Sigmoid colon (tissue), 7 donors: Measurements from ENCODE around the gene MAFF. TPM values are rescaled to one million over a fixed set of nuclear protein-coding genes. Genes with fewer than 3 reads are reported as not detected.

Experiments
- polyA plus RNA-seq, 3 donors: library from polyadenylated mRNA; stranded (reverse); fragments of 200-250 nt; gene quantifications; one replicate each; pipeline ENCODE4 v1.2.3, GENCODE V29; 2013
- small RNA-seq, 3 donors: library from RNA; depleted of rRNA; stranded (forward); fragments of <200 nt; gene quantifications; one replicate each; pipeline ENCODE3, GENCODE V24; 2016
- total RNA-seq, 4 donors: library from RNA; depleted of rRNA; stranded (reverse); fragments of >200 nt; gene quantifications; one replicate each; pipeline ENCODE4 v1.1.0, GENCODE V29; 2016
- donor health status: healthy with polysubstance abuse.
- donor health status: Bipolar disorder and iron deficiency.
- donor health status: healthy.

Gene MAFF
- total and polyA plus RNA-seq, 7 donors: 15.3 to 104 (median 33.4) TPM

Small RNA genes lying within 50 kb of the gene (small RNA-seq; reads per million reads assigned to genes)
- 0 to 0.06 (median 0) reads per million in 3 donors for gene RN7SL704P

Other genes starting within 250 kb of the MAFF start
- under 1 TPM in 1 of 4 donors, not detected in 3; 0.36 TPM for gene C22orf23, start 248.4 kb upstream of the MAFF start, total RNA-seq
- gene C22orf23, start 248.4 kb upstream of the MAFF start, polyA plus RNA-seq: under 1 TPM in 1 of 3 donors, not detected in 2; 0.15 TPM
- gene POLR2F, start 248.3 kb upstream of the MAFF start, total RNA-seq: 100 to 1,000 TPM in 1 of 4 donors, 10 to 100 TPM in 3; 47.9 to 149 (median 71.1) TPM
- gene POLR2F, start 248.3 kb upstream of the MAFF start, polyA plus RNA-seq: 100 to 1,000 TPM in 2 of 3 donors, 10 to 100 TPM in 1; 96.9 to 136 (median 126) TPM
- 10 to 100 TPM in 1 of 4 donors, 1 to 10 TPM in 3; 3.8 to 17.5 (median 8.4) TPM for gene SOX10, start 217.4 kb upstream of the MAFF start, total RNA-seq
- 1 to 10 TPM in 2 of 3 donors, under 1 TPM in 1; 0.23 to 2.8 (median 1.8) TPM for gene SOX10, start 217.4 kb upstream of the MAFF start, polyA plus RNA-seq
- gene PICK1, start 144.6 kb upstream of the MAFF start, total RNA-seq: 10 to 100 TPM; 14.3 to 21.7 (median 17.2) TPM
- 10 to 100 TPM; 21.0 to 38.9 (median 25.4) TPM for gene PICK1, start 144.6 kb upstream of the MAFF start, polyA plus RNA-seq
- under 1 TPM in 2 of 4 donors, not detected in 2; 0.55 to 0.71 TPM for gene SLC16A8, start 117.8 kb upstream of the MAFF start, total RNA-seq
- gene SLC16A8, start 117.8 kb upstream of the MAFF start, polyA plus RNA-seq: under 1 TPM in 1 of 3 donors, not detected in 2; 0.20 TPM
- under 1 TPM; 0.16 to 0.71 (median 0.27) TPM for gene BAIAP2L2, start 91.3 kb upstream of the MAFF start, total RNA-seq
- 10 to 100 TPM; 25.8 to 48.7 (median 34.7) TPM for gene BAIAP2L2, start 91.3 kb upstream of the MAFF start, polyA plus RNA-seq
- gene PLA2G6, start 20.2 kb upstream of the MAFF start, total RNA-seq: 10 to 100 TPM; 10.7 to 36.2 (median 26.5) TPM
- 10 to 100 TPM in 1 of 3 donors, 1 to 10 TPM in 2; 6.6 to 21.1 (median 8.6) TPM for gene PLA2G6, start 20.2 kb upstream of the MAFF start, polyA plus RNA-seq
- gene TMEM184B, start 71.0 kb downstream of the MAFF start, total RNA-seq: 10 to 100 TPM; 42.6 to 96.4 (median 68.1) TPM
- gene TMEM184B, start 71.0 kb downstream of the MAFF start, polyA plus RNA-seq: 10 to 100 TPM in 1 of 3 donors, 1 to 10 TPM in 2; 7.2 to 34.3 (median 8.1) TPM
- 100 to 1,000 TPM in 1 of 4 donors, 10 to 100 TPM in 3; 60.6 to 116 (median 73.3) TPM for gene CSNK1E, start 115.4 kb downstream of the MAFF start, total RNA-seq
- 10 to 100 TPM; 33.6 to 82.8 (median 35.1) TPM for gene CSNK1E, start 115.4 kb downstream of the MAFF start, polyA plus RNA-seq